Cardiac septum (tissue), 1 donor: Measurements from ENCODE around the gene NAA50. TPM values are rescaled to one million over a fixed set of nuclear protein-coding genes. Genes with fewer than 3 reads are reported as not detected.
A peak's percentile ranks its signal among the peaks of the same experiment; 100 is the strongest.

Source experiments
- DNase-seq: peaks from one replicate; pipeline ENCODE4 v3.0.0-alpha.2; 2020; ENCODE audit warnings: low spot score
- intact Hi-C: fragments of 100-400 bp; cut with DNase I; formaldehyde crosslinking; loops from one replicate; pipeline ENCODE4 v1.14.0; 2022
- long read RNA-seq: library from polyadenylated mRNA; unstranded; transcript quantifications from one replicate; pipeline ENCODE4 v2.0.0, GENCODE V29; 2021
- total RNA-seq: library from RNA; stranded (reverse); fragmentation: NEBNext Ultra II Directional; extraction: Animal tissue kit (Norgen Biotek cat#: 25700); gene quantifications from one replicate; pipeline ENCODE4 v1.2.1, GENCODE V29; 2021
- donor health status: DM: no; HTN: no; CAD: no.

The NAA50 gene
- 68.5 TPM for total RNA-seq
- long read RNA-seq, full-length matches to known transcripts, result 45 of 57 reads
- long read RNA-seq, partial matches to known transcripts, result 2 of 57 reads
- long read RNA-seq, other reads (novel, unspliced or antisense), result 10 of 57 reads

DNA sequence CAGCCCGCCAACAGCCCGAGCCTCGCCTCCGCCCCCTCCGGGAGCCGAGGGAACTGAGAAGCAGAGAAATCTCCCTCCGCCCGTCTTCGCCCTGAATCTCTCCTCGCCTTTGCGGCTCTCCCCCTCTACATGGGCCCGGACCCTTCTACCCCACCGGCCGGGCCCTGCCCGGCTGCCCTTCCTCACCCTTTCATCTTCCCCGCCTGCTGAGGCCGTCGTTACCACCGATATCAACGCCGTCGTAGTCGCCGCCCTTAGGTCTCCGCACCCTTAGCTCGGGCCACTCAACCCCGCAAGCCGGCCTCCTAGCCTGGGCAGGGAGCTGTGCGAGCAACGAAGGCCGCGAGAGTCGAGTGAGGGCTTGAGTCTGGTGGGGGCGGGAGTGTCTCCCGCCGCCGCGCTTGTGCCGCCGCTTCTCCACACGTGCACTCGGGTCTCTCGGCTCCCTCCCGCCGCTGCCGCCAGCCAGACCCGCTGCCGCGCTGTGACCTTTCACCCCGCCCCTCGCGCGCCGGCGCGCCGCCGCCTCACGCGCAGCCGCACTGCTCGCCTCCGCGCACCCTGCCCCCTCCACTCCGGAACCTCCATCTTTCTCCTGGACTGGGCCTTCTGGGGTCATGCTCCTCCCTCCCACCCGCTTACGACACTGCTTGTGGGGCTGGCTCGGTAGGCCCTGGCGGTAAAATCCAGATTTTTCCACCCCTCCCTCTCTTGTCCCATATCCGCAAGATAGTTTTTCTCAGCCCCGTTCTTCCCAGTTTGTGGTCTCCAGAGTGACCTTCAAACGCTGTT lies at the start of gene NAA50:
Gene NAA50 (minus strand): TSS at position 494 of the 792 bp plus-strand sequence. CDS start 300 bp downstream, at position 194.
- intact Hi-C loops, result loop anchor here (1.0 to 10.0 kb wide), 5 partner anchors 36 to 311 kb away; partner anchors contain the start of genes CCDC191, GRAMD1C, QTRT2 and SPICE1
- peak; percentile 96 for DNase-seq

- intact Hi-C loops, result no loop called here
- DNase-seq, result no peak
Measured at GRCh38 chr3:113795693-113796092, 49.6 kb upstream of the NAA50 start.

DNA sequence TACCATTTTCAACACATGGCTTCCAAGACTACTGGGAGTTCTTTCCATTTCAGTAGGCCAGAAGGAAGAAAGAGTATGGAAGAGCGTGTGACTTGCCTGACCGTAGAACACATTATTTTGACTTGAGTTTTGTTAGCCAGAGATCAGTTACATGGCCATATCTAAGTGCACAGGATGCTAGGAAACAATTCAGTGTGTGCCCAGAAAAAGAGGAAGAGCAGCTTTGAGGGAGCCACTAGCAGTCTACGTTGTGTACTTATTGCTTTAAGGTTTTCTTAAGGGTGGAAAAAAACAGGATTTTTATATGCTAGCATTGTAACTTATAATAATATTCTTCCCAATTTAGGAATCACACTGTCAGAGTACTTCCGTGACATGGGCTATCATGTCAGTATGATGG lies 48.5 kb upstream of the NAA50 start:
- no peak for DNase-seq
- intact Hi-C loops, result no loop called here

DNA sequence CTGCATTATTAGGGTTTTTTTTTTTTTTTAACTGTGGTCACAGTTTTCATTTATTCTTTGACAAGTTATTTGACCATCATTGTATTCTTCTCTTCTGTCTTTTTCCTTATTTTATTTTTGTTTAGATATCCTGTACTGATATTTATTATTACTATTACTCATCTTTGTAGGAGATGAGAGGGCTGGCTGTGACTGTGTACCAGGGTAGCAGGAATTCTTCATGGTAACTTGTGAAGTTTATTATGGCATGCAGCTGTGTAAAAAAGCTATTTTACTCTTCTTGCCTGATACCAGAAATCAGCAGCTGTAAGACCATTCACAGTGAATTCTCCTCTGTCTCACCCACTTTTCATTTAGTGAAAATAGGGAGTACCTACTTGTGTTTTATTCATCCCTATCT lies 45.3 kb upstream of the NAA50 start:
- intact Hi-C loops, result no loop called here
- DNase-seq, result no peak

GRCh38 chr3:113783980-113784379 lies 37.9 kb upstream of the NAA50 start:
- intact Hi-C loops, result loop anchor here (5.0 kb wide), 1 partner anchor 37 kb away; the partner anchor contains the start of genes ATP6V1A and NAA50
- no peak for DNase-seq

DNA sequence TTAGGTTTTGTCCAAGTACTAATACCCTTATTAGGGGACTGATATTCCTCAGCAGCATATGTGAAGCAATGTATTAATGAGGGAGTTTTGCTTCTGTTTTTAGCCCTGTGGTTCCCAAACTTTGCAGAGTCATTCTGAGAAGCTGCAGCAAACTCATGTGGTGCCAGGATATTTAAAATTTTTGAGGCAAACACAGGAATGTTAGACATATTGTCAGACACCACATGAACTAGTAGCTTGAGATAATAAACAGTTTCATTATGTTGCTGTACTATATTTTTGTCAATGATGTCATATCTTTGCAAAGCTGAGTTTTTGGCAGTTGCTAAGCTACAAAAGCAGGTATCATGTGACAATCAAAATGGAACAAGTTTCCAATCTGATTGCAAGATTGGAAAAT lies 37.4 kb upstream of the NAA50 start:
- intact Hi-C loops, result loop anchor here (5.0 kb wide), 1 partner anchor 36 kb away; the partner anchor contains the start of genes ATP6V1A and NAA50
- DNase-seq, result no peak

- intact Hi-C loops, result no loop called here
- DNase-seq, result no peak
Measured at GRCh38 chr3:113776564-113776963, 30.5 kb upstream of the NAA50 start.

- DNase-seq, result no peak
- intact Hi-C loops, result no loop called here
Measured at GRCh38 chr3:113775516-113775915, 29.5 kb upstream of the NAA50 start.

DNA sequence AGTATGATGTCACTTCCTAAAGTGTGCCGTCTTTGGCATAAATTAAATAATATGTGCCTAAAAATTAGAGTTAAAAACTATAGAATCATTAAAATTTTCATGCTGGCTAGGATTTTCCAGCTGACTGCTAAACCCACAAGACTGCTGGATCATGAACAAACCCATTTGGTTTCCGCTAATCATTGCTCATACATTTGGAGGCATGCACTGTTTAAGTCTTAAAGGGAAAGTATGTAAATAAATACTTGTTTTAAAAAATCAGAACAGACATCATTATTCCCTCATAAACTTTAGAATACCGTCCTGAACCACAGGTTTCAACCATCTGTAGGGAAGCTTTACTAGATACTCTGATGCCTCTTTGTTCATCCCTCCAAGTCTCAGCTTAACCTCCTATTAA lies 27.3 kb upstream of the NAA50 start:
- no peak for DNase-seq
- intact Hi-C loops, result no loop called here

DNA sequence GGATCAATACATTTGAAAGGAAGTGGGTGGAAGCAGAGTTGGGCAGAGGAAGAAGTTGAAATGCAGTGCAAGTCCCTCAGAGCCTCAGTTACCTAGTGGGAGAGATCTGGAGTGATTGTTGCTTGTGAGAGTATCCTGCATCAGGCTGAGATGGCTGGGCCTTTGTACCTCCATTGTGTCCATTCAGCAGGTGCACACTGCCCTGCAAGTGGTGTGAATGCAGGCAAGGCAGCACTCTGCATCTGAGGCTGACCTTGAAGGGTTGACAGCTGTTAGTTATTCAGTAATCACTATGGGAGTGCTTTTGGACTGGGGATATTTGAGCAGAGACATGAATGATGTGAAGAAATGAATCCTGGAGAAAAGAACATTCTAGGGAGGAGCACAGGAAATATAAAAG lies 25.9 kb upstream of the NAA50 start:
- intact Hi-C loops, result no loop called here
- DNase-seq, result no peak

DNA sequence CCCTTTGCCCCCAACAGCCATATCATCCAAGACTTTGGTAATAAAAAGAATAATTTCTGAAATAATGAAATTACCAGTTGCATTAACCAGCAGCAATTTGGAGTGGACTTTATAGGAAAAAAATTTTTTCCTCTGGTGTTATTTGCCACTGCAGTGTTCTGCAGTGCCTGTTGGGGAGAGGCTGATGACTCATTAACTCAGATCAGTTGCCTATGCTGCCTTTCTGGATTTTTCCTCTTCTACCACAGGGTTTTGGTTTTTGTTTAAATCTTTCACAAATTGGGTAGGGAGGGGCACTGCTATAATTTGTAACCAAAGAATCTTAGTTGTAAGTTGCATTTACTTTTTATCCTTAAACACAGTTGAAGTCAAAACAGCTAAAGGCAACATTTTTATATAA lies 23.5 kb upstream of the NAA50 start:
- no peak for DNase-seq
- intact Hi-C loops, result no loop called here

GRCh38 chr3:113764698-113765097 lies 18.6 kb upstream of the NAA50 start:
- DNase-seq, result no peak
- intact Hi-C loops, result no loop called here

DNA sequence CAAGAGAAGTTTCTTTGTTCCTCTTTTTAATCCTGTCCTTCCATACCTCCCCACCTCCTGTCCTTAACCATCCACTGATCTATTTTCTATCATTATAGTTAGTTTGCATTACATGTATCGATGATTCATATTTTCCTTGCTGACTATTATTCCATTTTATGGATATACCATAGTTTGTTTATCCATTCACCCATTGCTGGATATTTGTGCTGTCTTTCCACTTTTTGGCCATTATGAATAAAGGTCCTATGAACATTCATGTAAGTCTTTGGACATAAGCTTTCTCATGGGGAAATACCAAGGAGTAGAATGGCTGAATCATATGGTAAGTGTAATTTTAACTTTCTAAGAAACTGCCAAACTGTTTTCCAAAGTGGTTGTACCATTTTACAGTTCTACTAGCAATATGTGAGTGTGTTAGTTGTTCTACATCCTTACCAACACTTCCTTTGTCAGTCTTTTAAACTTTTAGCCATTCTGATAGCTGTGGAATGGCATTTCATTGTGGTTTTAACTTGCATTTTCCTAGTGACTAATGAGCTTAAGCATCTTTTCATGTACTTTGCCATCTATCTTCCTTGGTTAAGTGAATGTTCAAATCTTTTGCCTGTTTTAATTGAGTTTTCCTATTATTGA lies 12.5 kb upstream of the NAA50 start:
- no peak for DNase-seq
- intact Hi-C loops, result no loop called here

- no peak for DNase-seq
- intact Hi-C loops, result no loop called here
Measured at GRCh38 chr3:113754494-113755159, 8.6 kb upstream of the NAA50 start.

DNA sequence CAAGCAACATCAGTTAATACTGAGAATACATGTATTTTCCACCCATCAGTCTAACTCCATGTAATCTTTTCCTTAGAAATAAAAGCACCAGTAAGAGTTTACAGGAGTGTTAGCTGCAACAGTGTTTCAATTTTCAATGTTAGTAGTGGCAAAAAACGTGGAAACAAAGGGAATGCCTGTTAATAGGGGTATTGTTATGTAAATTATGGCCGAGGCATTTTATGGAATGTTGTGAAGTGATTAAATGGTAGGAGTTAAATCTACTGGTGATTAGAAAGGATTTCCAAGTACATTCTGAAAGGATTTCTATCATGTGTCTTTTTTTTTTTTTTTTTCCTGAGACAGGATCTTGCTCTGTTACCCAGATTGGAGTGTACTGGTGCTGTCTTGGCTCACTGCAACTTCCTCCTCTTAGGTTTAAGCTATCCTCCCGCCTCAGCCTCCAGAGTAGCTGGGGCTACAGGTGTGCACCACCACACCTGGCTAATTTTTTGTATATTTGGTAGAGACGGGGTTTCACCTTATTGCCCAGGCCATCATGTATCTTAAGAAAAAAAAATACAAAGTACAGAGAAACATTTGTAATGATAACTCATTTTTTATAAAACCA lies 7.4 kb upstream of the NAA50 start:
- intact Hi-C loops, result no loop called here
- no peak for DNase-seq

DNA sequence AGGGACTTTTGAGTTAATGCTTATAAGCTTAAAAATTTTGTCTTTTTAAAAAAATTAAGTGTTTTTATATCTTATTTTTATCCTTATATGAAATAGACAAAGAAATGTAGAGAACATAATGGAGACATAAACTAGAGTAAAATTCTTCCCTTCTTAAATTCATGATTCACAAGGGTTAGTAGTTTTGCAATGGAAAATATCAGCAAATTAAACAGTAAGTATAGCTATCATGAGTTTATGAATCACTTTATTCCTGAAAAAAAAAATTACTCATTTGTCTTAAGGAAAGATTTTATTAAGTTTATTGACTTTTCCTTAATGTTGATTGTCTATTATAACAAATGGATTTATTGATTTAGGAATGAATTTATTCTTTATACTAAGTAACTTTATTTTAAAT lies 5.1 kb upstream of the NAA50 start:
- intact Hi-C loops, result no loop called here
- DNase-seq, result no peak

- no peak for DNase-seq
- intact Hi-C loops, result loop anchor here (5.0 to 10.0 kb wide), 3 partner anchors 35 to 310 kb away; partner anchors contain the start of genes CCDC191, QTRT2 and SPICE1
Measured at GRCh38 chr3:113747283-113748046, 1.4 kb upstream of the NAA50 start.

GRCh38 chr3:113746548-113747282 lies 666 bp upstream of the NAA50 start, which contains the start of gene ATP6V1A:
Gene ATP6V1A, plus strand, starts transcription at chr3:113747035. Its CDS starts 31,719 bp downstream, at chr3:113778754.
- intact Hi-C loops, result loop anchor here (1.0 to 10.0 kb wide), 4 partner anchors 36 to 311 kb away; partner anchors contain the start of genes CCDC191, QTRT2, SPICE1 and USF3
- DNase-seq, result peak; percentile 94
